PC-9 (cell line): ENCODE results near the gene TSPAN18. TPM values are rescaled to one million over a fixed set of nuclear protein-coding genes. Genes with fewer than 3 reads are reported as not detected.

ENCODE experiments used
- BruUV-seq: library from RNA; stranded (reverse); fragments of 400-500 nt; replicated peaks from 2 replicates; lab custom pipeline; 2021; lab: Mats Ljungman, UMichigan
- CTCF ChIA-PET: fragments of 300-600 bp; sonication (Branson Sonifier 250); formaldehyde crosslinking; loops from one replicate; lab custom pipeline; 2022; ENCODE audit warnings: antibody characterized with exemption; lab: Charles Lee
- POLR2A ChIA-PET: fragments of 300-600 bp; sonication (Branson Sonifier 250); formaldehyde crosslinking; loops from one replicate; lab custom pipeline; 2022; ENCODE audit warnings: antibody characterized with exemption; ENCODE audit not compliant: unreplicated experiment; lab: Charles Lee
- DNase-seq, 2 experiments: peaks; one replicate each; pipeline versions ENCODE4 v3.0.0 to v3.0.0-alpha.2; 2015 to 2022; ENCODE audit warnings: mixed read lengths in 1 of 2
- H2AFZ ChIP-seq: fragments of 200-600 bp; sonication (generic); 2 replicates; pipeline ENCODE4 v1.8.1; 2017; ENCODE audit warnings: antibody characterized with exemption
- H3F3A ChIP-seq: fragments of 200-600 bp; sonication (generic); 2 replicates; pipeline ENCODE4 v1.8.1; 2017; ENCODE audit warnings: antibody characterized with exemption, mild to moderate bottlenecking, low read depth; ENCODE audit not compliant: insufficient read depth
- H3K27ac ChIP-seq: fragments of 200-600 bp; sonication (generic); 2 replicates; pipeline ENCODE4 v1.6.1; 2016; ENCODE audit warnings: mixed run types
- H3K27me3 ChIP-seq: fragments of 200-600 bp; sonication (generic); 2 replicates; pipeline ENCODE4 v1.6.1; 2016; ENCODE audit warnings: low read depth, mixed run types; ENCODE audit not compliant: insufficient read depth
- H3K36me3 ChIP-seq: fragments of 200-600 bp; sonication (generic); 2 replicates; pipeline ENCODE4 v1.6.1; 2016; ENCODE audit warnings: low read depth, mixed run types
- H3K4me1 ChIP-seq: fragments of 200-600 bp; sonication (generic); replicated peaks from 2 replicates; pipeline ENCODE4 v1.6.1; 2016; ENCODE audit warnings: mixed run types; ENCODE audit not compliant: insufficient read depth
- H3K4me2 ChIP-seq: fragments of 200-600 bp; sonication (generic); 2 replicates; pipeline ENCODE4 v1.6.1; 2017; ENCODE audit warnings: mixed run types
- H3K4me3 ChIP-seq: fragments of 200-600 bp; sonication (generic); 2 replicates; pipeline ENCODE4 v1.6.1; 2016; ENCODE audit warnings: mixed run types
- H3K79me2 ChIP-seq: fragments of 200-600 bp; sonication (generic); 2 replicates; pipeline ENCODE4 v1.6.1; 2017; ENCODE audit warnings: low read depth, mixed run types
- H3K9me2 ChIP-seq: fragments of 200-600 bp; sonication (generic); 2 replicates; pipeline ENCODE4 v1.8.1; 2017; ENCODE audit warnings: mild to moderate bottlenecking; ENCODE audit not compliant: insufficient read depth
- H3K9me3 ChIP-seq: fragments of 200-600 bp; sonication (generic); 2 replicates; pipeline ENCODE4 v1.8.1; 2016; ENCODE audit warnings: low read depth; ENCODE audit not compliant: insufficient read depth
- H4K20me1 ChIP-seq: fragments of 200-600 bp; sonication (generic); 2 replicates; pipeline ENCODE4 v1.8.1; 2017; ENCODE audit not compliant: insufficient read depth
- CTCF ChIP-seq: fragments of 200-600 bp; sonication (generic); conservative IDR thresholded peaks from 2 replicates; pipeline ENCODE4 v1.6.1; 2017; ENCODE audit warnings: mixed run types, antibody characterized with exemption, mild to moderate bottlenecking, moderate library complexity
- EZH2 ChIP-seq: fragments of 200-600 bp; sonication (generic); IDR thresholded peaks from 2 replicates; pipeline ENCODE4 v1.8.0; 2017; ENCODE audit warnings: antibody characterized with exemption, low read depth
- intact Hi-C: fragments of 100-400 bp; cut with micrococcal nuclease; formaldehyde crosslinking; loops from one replicate; pipeline ENCODE4 v1.10.0; 2022; ENCODE audit not compliant: unreplicated experiment
- total RNA-seq: library from RNA; stranded (reverse); gene quantifications from 2 replicates; pipeline ENCODE4 v1.2.3, GENCODE V29; 2021

TSPAN18 gene
- total RNA-seq, 1 experiment from 2014 or later = not detected

DNA sequence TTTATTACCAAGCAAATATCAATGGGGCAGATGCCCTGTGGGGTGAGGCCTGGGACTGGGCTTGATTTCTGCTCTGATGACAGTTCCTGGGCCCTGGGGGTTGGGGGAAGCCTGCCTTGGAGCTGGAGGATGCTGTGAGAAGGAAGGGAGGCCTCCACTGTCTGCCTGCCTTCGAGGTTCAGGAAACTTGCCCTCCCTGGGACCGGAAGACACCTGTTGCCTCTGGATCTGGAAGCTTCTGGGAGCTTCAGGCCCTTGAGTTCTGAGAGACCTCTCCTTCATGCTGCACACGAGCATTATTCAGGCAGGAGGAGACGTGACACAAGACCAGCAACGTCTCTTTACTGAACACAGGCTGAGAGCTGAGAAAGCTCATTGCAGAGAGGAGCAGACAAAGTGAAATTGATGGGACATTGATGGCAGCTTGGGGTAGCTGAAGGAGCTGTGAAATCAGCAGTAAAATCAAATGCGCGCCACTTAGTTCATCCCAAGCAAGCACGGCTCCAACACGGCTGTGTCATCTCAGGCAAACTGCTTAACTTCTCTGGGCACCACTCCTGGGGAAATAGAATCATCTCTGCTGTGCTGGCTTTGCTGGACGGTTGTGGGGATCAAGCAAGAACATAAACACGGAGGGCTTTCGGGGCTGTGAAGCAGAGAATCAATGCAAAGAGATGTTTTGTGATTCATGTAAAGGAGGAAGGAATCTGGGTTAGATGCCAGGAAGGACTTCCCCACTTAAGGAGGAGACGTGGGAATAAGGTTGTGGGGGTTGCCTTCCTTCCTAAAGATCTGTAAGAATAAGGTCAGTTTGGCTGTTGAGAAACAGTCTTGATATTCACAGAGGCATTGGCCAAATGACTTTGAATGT is 159.4 kb downstream of the TSPAN18 start:
- Histone ChIP-seq H3K27me3 (peaks cover 83% of the 10 kb centered on the region), H3K79me2 (no peaks in the 10 kb centered on the region), H2AFZ (no peak overlapping the region), H3K4me1 (no peaks in the 10 kb centered on the region), H3K9me3 (no peaks in the 10 kb centered on the region), H3K36me3 (no peaks in the 10 kb centered on the region), H3K9me2 (no peaks in the 10 kb centered on the region), H3K27ac (no peak overlapping the region), H3F3A (no peaks in the 10 kb centered on the region), H3K4me3 (no peak overlapping the region), H3K4me2 (no peak overlapping the region), H4K20me1 (no peaks in the 10 kb centered on the region)
- no peak for TF ChIP-seq CTCF
- TF ChIP-seq EZH2 = no peak
- ChIA-PET POLR2A (no interaction called here), CTCF (no interaction called here)
- intact Hi-C loops = no loop called here
- no peak for DNase-seq
- BruUV-seq = no TSS peak

GRCh38 chr11:44886790-44887140 is 160.0 kb downstream of the TSPAN18 start:
- H3K4me1 ChIP-seq = no peaks in the 10 kb centered on the region
- H2AFZ ChIP-seq = no peak overlapping the region
- no peak for DNase-seq
- no peak overlapping the region for H3K27ac ChIP-seq
- H3K4me3 ChIP-seq = no peak overlapping the region
- H3K4me2 ChIP-seq = no peak overlapping the region
- no peaks in the 10 kb centered on the region for H3F3A ChIP-seq
- H3K36me3 ChIP-seq = no peaks in the 10 kb centered on the region
- no peaks in the 10 kb centered on the region for H3K9me3 ChIP-seq
- no peaks in the 10 kb centered on the region for H3K9me2 ChIP-seq
- TF ChIP-seq CTCF = no peak
- no peak for TF ChIP-seq EZH2
- BruUV-seq = no TSS peak
- H3K27me3 ChIP-seq = peaks cover 80% of the 10 kb centered on the region
- no peaks in the 10 kb centered on the region for H3K79me2 ChIP-seq
- intact Hi-C loops = no loop called here
- H4K20me1 ChIP-seq = no peaks in the 10 kb centered on the region
- ChIA-PET POLR2A (no interaction called here), CTCF (no interaction called here)

DNA sequence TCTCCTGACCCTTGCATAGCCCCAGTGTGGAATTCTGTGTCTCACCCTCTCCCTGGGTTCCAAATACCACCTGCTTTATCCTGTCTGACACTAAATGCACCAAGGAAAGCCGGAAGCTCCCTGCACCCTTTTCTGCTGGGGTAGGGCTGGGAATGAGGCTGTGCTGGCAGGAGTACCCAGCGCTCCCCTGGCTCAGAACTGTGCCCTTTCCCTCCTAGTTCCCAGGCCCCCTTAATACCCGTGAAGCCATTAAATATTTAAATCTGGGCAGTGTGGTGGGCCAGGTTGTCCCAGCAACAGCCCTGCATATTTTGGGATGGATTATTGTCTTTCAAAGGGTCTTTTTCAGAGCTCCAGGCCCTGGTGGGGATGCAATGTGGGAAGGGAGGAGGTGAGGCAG is 160.9 kb downstream of the TSPAN18 start:
- no peaks in the 10 kb centered on the region for H3F3A ChIP-seq
- TF ChIP-seq CTCF (no peak), EZH2 (no peak)
- H2AFZ ChIP-seq = no peak overlapping the region
- no peak overlapping the region for H3K4me3 ChIP-seq
- H4K20me1 ChIP-seq = no peaks in the 10 kb centered on the region
- H3K27ac ChIP-seq = no peak overlapping the region
- H3K4me1 ChIP-seq = no peaks in the 10 kb centered on the region
- no peak overlapping the region for H3K4me2 ChIP-seq
- no peaks in the 10 kb centered on the region for H3K9me2 ChIP-seq
- H3K9me3 ChIP-seq = no peaks in the 10 kb centered on the region
- intact Hi-C loops = no loop called here
- ChIA-PET POLR2A (no interaction called here), CTCF (no interaction called here)
- H3K36me3 ChIP-seq = no peaks in the 10 kb centered on the region
- H3K27me3 ChIP-seq = peaks cover 80% of the 10 kb centered on the region
- BruUV-seq = no TSS peak
- no peak for DNase-seq
- no peaks in the 10 kb centered on the region for H3K79me2 ChIP-seq
